ENCODE measurements around the gene CPSF6.
"Not testable (repeated sequence)": the region's sequence is repeated elsewhere in the genome, so short reads cannot be mapped to it uniquely, and the experiment has no call there.

Gene CPSF6

DNA sequence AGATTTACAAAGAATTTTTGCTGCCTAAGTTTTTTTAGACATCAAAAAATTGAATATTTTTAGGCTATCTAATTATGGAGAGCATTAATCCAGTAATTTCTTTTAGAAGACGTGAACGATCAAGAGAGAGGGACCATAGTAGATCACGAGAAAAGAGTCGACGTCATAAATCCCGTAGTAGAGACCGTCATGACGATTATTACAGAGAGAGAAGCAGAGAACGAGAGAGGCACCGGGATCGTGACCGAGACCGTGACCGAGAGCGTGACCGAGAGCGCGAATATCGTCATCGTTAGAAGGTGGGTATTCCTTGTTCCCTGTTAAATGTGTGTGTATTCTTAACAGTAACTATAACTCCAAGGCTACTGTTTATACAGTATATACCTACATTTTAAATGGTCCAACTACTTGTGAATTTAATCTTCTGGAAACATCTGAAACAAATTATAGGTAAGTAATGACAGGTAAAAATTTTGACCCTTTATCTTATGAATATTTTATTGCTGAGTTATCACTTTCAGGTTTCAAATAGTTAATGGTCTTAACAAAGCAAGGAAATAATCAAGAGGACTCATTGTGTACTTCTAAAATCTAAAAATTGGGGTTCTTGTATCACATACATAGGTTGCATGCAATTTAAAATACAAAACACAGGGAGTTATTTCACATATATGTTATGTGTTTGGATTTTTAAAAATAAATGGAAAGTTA lies 23.1 kb downstream of the CPSF6 start:
- FAIRE-seq = no peak

DNA sequence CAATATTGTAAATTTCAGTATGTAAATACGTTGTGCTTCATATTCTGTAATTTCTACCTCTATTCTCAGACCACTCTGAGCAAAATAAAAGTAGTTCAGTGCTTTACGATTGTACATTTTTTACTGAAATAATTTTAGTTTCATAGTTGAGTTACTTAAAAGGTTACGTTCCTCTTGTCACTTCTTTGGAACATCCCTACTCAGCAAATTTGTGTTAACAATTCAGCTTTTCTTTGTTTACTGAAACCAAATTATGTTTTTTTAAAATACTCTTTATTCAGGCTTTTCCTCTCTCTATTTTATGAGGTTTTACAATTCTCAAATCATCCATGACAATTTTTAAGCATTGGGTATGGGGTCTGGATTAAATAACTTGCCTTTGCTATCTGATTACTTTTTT lies 25.8 kb downstream of the CPSF6 start:
- no peak for FAIRE-seq

- not testable (repeated sequence) for FAIRE-seq
Observed at GRCh38 chr12:69265633-69266032, 26.3 kb downstream of the CPSF6 start.

DNA sequence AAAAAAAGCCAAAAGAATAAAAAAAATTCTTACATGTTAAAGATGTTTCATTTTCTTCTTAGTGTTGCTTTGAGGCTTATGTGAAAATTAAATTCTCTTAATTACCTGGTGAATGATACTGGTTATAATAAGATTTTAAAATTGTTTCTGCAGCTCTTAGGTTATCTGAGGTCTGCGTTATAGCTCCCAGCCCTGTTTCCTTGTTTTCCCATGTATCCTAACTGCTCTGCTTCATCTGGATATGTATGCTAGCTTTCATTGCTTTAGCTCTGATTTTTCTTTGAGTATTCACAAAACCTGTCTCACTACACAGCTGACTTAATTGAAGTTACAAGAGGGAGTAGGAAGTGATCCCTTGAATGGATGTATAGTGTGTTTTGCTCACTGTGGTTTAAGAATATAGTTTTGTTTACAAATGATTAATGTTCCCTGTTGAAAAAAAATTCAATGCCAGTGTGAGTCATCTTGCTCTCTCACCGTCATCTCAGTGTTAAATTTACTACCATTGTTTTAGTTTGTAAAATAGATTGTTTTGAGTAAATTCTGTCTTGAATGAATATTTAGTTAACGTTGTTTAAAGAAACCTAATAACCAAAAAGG lies 26.8 kb downstream of the CPSF6 start:
- no peak for FAIRE-seq

DNA sequence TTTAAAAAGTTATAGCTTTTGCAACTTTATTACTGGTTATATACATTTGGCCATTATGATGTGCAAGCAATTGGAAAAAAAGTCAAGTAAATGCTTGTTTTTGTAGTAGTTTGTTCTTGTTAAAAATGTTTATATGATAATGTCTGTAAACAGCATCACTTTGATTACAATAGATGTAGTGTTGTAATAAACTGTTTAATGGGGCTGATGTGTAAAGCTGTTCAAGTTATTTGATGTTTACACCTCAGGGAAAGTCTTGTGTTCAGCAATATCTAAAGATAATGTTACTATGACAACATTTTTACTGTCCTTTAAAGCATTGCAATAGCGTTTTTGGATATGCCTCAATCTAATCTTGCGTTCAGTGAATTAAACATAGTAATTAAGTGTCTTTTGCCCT lies 30.4 kb downstream of the CPSF6 start:
- no peak for FAIRE-seq

DNA sequence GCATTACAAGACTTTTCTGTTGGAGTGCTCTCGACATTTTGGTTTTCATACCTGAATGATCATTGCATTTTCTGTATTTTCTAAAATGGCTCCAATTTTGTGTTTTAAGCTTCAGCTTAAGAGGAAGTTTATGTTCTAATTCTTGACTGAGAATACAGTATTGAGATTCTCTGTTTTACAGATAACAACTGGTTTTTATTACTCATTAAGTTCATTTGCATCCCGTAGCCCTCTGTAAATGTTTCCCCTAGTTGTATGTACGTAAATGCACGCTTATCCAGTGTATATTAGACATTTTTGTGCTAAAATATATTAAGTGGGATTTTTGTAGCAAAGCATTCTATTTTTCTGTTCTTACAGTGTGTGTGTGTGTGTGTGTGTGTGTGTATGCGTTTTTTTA lies 33.1 kb downstream of the CPSF6 start:
- no peak for FAIRE-seq

GRCh38 chr12:69274861-69275260 lies 35.5 kb downstream of the CPSF6 start:
- no peak for FAIRE-seq

GRCh38 chr12:69275471-69275891 lies 36.1 kb downstream of the CPSF6 start:
- no peak for FAIRE-seq

GRCh38 chr12:69278814-69279782 lies 39.7 kb downstream of the CPSF6 start:
- FAIRE-seq = no peak

DNA sequence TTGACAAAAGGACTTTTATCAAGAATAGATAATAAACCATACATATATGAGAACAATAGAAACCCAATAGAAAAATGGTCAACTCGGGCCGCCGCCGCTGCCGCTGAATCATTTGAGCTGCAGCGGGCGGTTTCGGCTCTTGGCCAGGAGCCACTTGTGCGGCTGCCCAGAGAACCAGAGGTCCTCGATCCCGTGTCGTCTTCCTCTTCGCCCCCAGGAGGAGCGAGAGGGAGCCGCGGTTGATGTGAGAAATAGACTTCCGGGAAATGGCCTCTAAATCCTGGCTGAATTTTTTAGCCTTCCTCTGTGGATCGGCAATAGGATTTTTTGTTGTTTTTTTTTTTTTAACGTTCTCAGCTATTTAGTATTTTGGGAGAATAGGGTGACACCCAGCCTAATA lies 44.8 kb downstream of the CPSF6 start:
- FAIRE-seq = peak; percentile 46

GRCh38 chr12:69287556-69287955 lies 48.2 kb downstream of the CPSF6 start:
- no peak for FAIRE-seq

GRCh38 chr12:69290545-69291277 lies 51.3 kb downstream of the CPSF6 start:
- FAIRE-seq = no peak

DNA sequence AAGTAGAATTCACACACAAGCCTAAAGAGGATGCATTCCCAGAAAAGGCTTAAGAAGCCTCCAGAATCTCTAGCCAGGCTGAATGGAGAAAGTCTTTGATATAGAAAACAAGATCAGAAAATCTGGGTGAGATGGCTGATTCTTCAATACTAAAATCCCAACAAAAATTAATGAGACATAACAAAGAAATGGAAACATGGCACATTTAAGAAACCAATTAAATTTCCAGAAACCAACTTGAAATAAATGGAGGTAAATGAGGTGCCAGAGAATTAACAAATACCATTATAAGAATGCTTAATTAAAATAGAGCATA lies 51.9 kb downstream of the CPSF6 start:
- FAIRE-seq = no peak

GRCh38 chr12:69298133-69298532 lies 58.8 kb downstream of the CPSF6 start:
- FAIRE-seq = no peak

- FAIRE-seq = no peak
Observed at GRCh38 chr12:69298947-69299346, 59.6 kb downstream of the CPSF6 start.

DNA sequence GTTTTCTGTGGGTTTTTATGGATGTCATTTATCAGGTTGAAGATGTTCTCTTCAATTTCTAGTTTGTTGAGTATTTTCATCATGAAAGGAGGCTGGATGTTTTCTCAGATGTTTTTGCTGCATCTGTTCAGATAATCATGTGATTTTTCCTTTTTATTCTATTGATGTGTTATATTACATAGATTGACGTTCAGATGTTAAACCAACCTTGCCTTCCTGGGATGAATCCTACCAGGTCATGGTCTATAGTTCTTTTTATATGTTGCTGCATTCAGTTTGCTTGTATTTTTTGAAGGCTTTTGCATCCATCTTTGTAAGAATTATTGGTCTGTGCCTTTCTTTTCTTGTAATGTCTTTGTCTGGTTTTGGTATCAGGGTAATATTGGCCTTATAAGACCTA lies 64.9 kb downstream of the CPSF6 start:
- FAIRE-seq = no peak

GRCh38 chr12:69309461-69309860 lies 70.1 kb downstream of the CPSF6 start:
- FAIRE-seq = no peak

- FAIRE-seq = no peak
Observed at GRCh38 chr12:69313209-69313608, 73.8 kb downstream of the CPSF6 start.

- not testable (repeated sequence) for FAIRE-seq
Observed at GRCh38 chr12:69316784-69317183, 77.4 kb downstream of the CPSF6 start.

- FAIRE-seq = not testable (repeated sequence)
Observed at GRCh38 chr12:69317233-69317632, 77.9 kb downstream of the CPSF6 start.

DNA sequence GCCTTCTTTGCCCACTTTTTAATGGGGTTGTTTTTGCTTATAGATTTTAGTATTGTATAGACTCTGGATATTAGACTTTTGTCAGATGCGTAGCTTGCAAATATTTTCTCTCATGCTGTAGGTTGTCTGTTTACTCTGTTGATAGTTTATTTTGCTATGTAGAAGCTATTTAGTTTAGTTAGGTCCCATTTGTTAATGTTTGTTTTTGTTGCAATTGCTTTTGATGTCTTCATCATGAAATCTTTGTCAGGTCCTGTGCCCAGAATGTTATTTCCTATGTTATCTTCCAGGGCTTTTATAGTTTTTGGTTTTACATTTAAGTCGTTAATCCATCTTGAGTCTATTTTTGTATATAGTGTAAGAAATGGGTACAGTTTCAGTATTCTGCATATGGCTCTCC lies 78.9 kb downstream of the CPSF6 start:
- FAIRE-seq = no peak

DNA sequence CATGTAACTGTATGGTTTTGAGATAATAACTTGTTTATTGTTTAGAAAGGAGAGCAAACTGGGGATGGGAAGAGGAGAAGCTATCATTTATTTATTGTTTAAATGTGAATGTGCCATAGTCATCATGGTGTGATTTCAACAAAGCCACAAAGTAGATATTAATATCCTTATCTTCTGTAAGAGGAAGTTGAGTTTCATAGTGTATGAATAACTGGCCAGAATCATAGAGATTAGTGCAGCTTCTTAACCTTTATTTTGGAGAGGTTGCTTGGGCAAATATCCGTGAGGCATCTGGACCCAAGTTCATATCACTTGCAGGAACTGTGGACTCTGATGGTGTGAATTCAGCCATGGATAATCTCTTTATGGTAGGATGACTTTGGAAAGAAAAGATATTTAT lies 82.0 kb downstream of the CPSF6 start:
- no peak for FAIRE-seq

All from endometrium (tissue), 2 donors.